HEK293 (cell line): Measurements from ENCODE around the gene H3-3A.

ENCODE experiments used
- CTCF ChIA-PET: fragments of 350-600 bp; formaldehyde crosslinking; extraction: SDS; loops from one replicate; lab custom pipeline; 2021; ENCODE audit warnings: antibody characterized with exemption; lab: Yijun Ruan, JAX
- POLR2A ChIA-PET: fragments of 300-600 bp; formaldehyde crosslinking; extraction: SDS; loops from one replicate; lab custom pipeline; 2020; ENCODE audit warnings: antibody characterized with exemption, inconsistent platforms; lab: Yijun Ruan, JAX
- H3K27ac ChIP-seq: fragments of 200-500 bp; sonication (Bioruptor generic); 2 replicates; pipeline ENCODE4 v1.5.1; 2014; ENCODE audit warnings: low read depth, low read length, control low read depth, inconsistent platforms; ENCODE audit errors: extremely low read depth
- H3K36me3 ChIP-seq, 2 experiments: fragments of 200-500 bp in 1 of 2; sonication (Bioruptor generic) in 1 of 2; 1 replicate in 1 of 2; 2 replicates in 1 of 2; pipeline ENCODE4 v1.5.1; 2014 to 2017; ENCODE audit warnings: inconsistent platforms in 2 of 2, low read length in 2 of 2; ENCODE audit not compliant: control insufficient read depth in 2 of 2, insufficient read depth in 1 of 2
- H3K4me1 ChIP-seq: fragments of 200-500 bp; sonication (Bioruptor generic); 2 replicates; pipeline ENCODE4 v1.5.1; 2014; ENCODE audit warnings: mild to moderate bottlenecking, low read length, inconsistent platforms; ENCODE audit not compliant: control insufficient read depth, insufficient read depth
- H3K4me3 ChIP-seq: 2 replicates; pipeline ENCODE4 v1.5.1; 2011; ENCODE audit warnings: low read depth, mild to moderate bottlenecking, control low read depth, low read length, moderate library complexity
- H3K9me3 ChIP-seq: fragments of 200-500 bp; sonication (Bioruptor generic); 2 replicates; pipeline ENCODE4 v1.5.1; 2014; ENCODE audit warnings: low read depth, low read length, inconsistent platforms; ENCODE audit not compliant: control insufficient read depth, insufficient read depth
- BCL11A ChIP-seq: fragments of 450-650 bp; formaldehyde crosslinking; IDR thresholded peaks from 2 replicates; pipeline ENCODE4 v1.5.1; 2016; ENCODE audit warnings: low read depth, missing biosample characterization, missing genetic modification characterization
- GLIS1 ChIP-seq: fragments of 450-650 bp; formaldehyde crosslinking; IDR thresholded peaks from 2 replicates; pipeline ENCODE4 v1.5.1; 2016; ENCODE audit warnings: missing biosample characterization, missing genetic modification characterization
- TRIM28 ChIP-seq: IDR thresholded peaks from 2 replicates; pipeline ENCODE4 v1.6.1; 2011; ENCODE audit warnings: low read length, control low read depth, borderline replicate concordance
- ZBTB7A ChIP-seq: fragments of 450-650 bp; formaldehyde crosslinking; IDR thresholded peaks from 2 replicates; pipeline ENCODE4 v1.5.1; 2016; ENCODE audit warnings: low read depth, missing biosample characterization, missing genetic modification characterization
- ZIC2 ChIP-seq: fragments of 450-650 bp; formaldehyde crosslinking; IDR thresholded peaks from 2 replicates; pipeline ENCODE4 v1.5.1; 2016; ENCODE audit warnings: missing biosample characterization, missing genetic modification characterization
- ZNF184 ChIP-seq: fragments of 450-650 bp; IDR thresholded peaks from 2 replicates; pipeline ENCODE4 v1.5.1; 2018; ENCODE audit warnings: missing biosample characterization, mild to moderate bottlenecking, missing genetic modification characterization
- ZNF223 ChIP-seq: fragments of 450-650 bp; formaldehyde crosslinking; IDR thresholded peaks from 2 replicates; pipeline ENCODE4 v1.5.1; 2016; ENCODE audit warnings: missing biosample characterization, missing genetic modification characterization
- ZNF23 ChIP-seq: fragments of 450-650 bp; formaldehyde crosslinking; IDR thresholded peaks from 2 replicates; pipeline ENCODE4 v1.5.1; 2016; ENCODE audit warnings: missing biosample characterization, missing genetic modification characterization, borderline replicate concordance
- ZNF274 ChIP-seq, 2 experiments: fragments of 200-500 bp in 1 of 2; fragments of 450-650 bp in 1 of 2; sonication (Bioruptor generic) in 1 of 2; formaldehyde crosslinking in 1 of 2; IDR thresholded peaks; 2 replicates each; pipeline versions ENCODE4 v1.5.1 to v1.6.1; 2014 to 2016; ENCODE audit warnings: borderline replicate concordance in 1 of 2, inconsistent platforms in 1 of 2, low read length in 1 of 2, missing biosample characterization in 1 of 2, missing genetic modification characterization in 1 of 2
- ZNF302 ChIP-seq: fragments of 450-650 bp; formaldehyde crosslinking; IDR thresholded peaks from 2 replicates; pipeline ENCODE4 v1.5.1; 2016; ENCODE audit warnings: missing biosample characterization, missing genetic modification characterization, low read depth
- ZNF341 ChIP-seq: fragments of 450-650 bp; formaldehyde crosslinking; IDR thresholded peaks from 2 replicates; pipeline ENCODE4; 2016; ENCODE audit warnings: low read depth, missing biosample characterization, missing genetic modification characterization
- ZNF521 ChIP-seq: fragments of 450-650 bp; formaldehyde crosslinking; IDR thresholded peaks from 2 replicates; pipeline ENCODE4 v1.5.1; 2017; ENCODE audit warnings: missing biosample characterization, mild to moderate bottlenecking, missing genetic modification characterization
- ZNF555 ChIP-seq: fragments of 450-650 bp; formaldehyde crosslinking; conservative IDR thresholded peaks from 2 replicates; pipeline ENCODE4 v1.5.1; 2017; ENCODE audit warnings: missing biosample characterization, mild to moderate bottlenecking, missing genetic modification characterization, inconsistent platforms
- ZNF654 ChIP-seq: fragments of 450-650 bp; formaldehyde crosslinking; IDR thresholded peaks from 2 replicates; pipeline ENCODE4 v1.5.1; 2016; ENCODE audit warnings: low read depth, missing biosample characterization, missing genetic modification characterization
- ZNF768 ChIP-seq: fragments of 450-650 bp; formaldehyde crosslinking; IDR thresholded peaks from 2 replicates; pipeline ENCODE4 v1.5.1; 2018; ENCODE audit warnings: missing biosample characterization, mild to moderate bottlenecking, missing genetic modification characterization
- ZNF792 ChIP-seq: fragments of 450-650 bp; formaldehyde crosslinking; IDR thresholded peaks from 2 replicates; pipeline ENCODE4 v1.5.1; 2016; ENCODE audit warnings: missing biosample characterization, missing genetic modification characterization
- TF ChIP-seq, protein P1 (sequence below): fragments of 450-650 bp; formaldehyde crosslinking; IDR thresholded peaks from 2 replicates; pipeline ENCODE4 v1.5.1; 2016; ENCODE audit warnings: missing biosample characterization, missing genetic modification characterization, low read depth
- TF ChIP-seq, protein P2 (sequence below): fragments of 450-650 bp; formaldehyde crosslinking; IDR thresholded peaks from 2 replicates; pipeline ENCODE4 v1.5.1; 2016; ENCODE audit warnings: missing biosample characterization, missing genetic modification characterization
- TF ChIP-seq, protein P3 (sequence below): fragments of 450-650 bp; formaldehyde crosslinking; IDR thresholded peaks from 2 replicates; pipeline ENCODE4 v1.5.1; 2016; ENCODE audit warnings: missing biosample characterization, missing genetic modification characterization

The H3-3A gene

DNA sequence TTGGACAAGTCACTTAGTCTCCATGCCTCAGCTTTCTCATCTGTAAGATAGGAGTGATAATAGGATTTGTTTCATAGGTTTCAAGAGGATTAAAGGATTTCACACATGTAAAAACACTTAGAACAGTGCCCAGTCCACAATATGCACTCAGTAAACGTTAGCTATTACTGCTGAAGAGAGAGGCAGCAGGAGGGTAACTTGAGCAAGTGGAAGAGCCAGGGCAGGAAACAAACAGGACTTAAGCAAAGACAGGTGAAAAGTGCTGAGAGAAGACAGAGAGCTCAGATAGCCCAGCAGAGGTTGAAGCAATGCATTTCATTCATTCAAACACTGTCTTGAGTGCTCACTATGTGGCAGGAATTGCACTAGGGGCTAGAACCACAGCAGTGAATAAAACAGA is 21.1 kb upstream of the H3-3A start:
- no peak for TF ChIP-seq ZNF555 (tag by site-specific recombination)
- peak; percentile 84 for TF ChIP-seq ZNF341 (tag by site-specific recombination)
- Histone ChIP-seq H3K9me3 (no peaks in the 10 kb centered on the region), H3K27ac (no peak overlapping the region), H3K36me3 (no peaks in the 10 kb centered on the region), H3K4me3 (no peak overlapping the region), H3K4me1 (no peaks in the 10 kb centered on the region)
- ChIA-PET POLR2A (interaction anchor here (1.1 to 1.6 kb wide), 3 partner anchors 9 to 21 kb away, joined by 4 to 6 read pairs (median 5); partner anchors contain the start of gene H3-3A), CTCF (interaction anchor here (1.0 to 1.1 kb wide), 2 partner anchors 23 to 54 kb away, joined by 3 read pairs; no protein-coding TSS in a partner anchor)

DNA sequence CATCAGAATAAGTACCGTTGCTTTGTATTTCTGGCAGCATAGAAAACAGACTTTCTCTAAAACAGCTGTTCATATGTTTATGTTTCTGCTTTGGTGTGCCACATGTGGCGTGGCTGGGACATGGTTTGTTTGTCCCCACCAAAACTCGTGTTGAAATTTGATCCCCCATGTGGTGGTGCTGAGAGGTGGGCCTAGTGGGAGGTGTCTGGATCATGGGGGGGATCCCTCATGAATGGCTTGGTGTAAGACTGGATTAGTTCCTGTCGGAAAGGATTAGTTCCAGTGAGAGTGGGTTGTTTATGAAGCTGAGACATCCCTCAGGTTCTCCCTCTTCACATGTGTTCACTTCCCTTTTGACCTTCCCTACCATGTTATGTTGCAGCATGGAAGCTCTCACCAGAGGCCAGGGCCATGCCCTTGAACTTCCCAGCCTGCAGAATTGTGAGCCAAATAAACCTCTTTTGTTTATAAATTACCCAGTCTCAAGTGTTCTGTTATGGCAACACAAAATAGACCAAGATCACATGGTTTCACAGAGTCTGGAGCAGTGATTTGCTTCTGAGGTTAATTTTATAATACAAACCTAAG is 17.9 kb upstream of the H3-3A start:
- ChIA-PET CTCF (interaction anchor here (0.7 to 1.3 kb wide), 2 partner anchors 10 to 21 kb away, joined by 3 to 4 read pairs; no protein-coding TSS in a partner anchor), POLR2A (no interaction called here)
- Histone ChIP-seq H3K4me3 (no peak overlapping the region), H3K4me1 (no peaks in the 10 kb centered on the region), H3K27ac (no peak overlapping the region), H3K36me3 (no peaks in the 10 kb centered on the region), H3K9me3 (no peaks in the 10 kb centered on the region)
- TF ChIP-seq ZIC2 (peak; percentile 40; the same call in 1 of the 2 replicates), GLIS1 (peak; percentile 94), ZNF302 (tag by site-specific recombination) (no peak)

DNA sequence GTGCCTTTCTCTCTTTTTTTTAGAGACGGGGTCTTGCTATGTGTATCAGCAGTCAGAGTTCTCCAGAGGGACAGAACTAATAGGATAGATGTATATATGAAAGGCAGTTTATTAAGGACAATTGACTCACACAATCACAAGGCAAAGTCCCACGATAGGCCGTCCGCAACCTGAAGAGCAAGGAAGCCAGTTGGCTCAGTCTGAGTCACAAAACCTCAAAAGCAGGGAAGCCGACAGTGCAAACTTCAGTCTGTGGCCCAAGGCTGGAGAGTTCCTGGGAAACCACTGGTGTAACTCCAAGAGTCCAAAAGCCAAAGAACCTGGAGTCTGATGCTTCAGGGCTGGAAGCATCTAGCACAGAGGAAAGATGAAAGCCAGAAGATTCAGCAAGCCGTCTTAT is 16.3 kb upstream of the H3-3A start:
- ChIA-PET POLR2A (no interaction called here), CTCF (interaction anchor here (0.6 kb wide), 1 partner anchor 27 kb away, joined by 3 read pairs; no protein-coding TSS in a partner anchor)
- no peaks in the 10 kb centered on the region for H3K9me3 ChIP-seq
- TF ChIP-seq, protein P1, sequence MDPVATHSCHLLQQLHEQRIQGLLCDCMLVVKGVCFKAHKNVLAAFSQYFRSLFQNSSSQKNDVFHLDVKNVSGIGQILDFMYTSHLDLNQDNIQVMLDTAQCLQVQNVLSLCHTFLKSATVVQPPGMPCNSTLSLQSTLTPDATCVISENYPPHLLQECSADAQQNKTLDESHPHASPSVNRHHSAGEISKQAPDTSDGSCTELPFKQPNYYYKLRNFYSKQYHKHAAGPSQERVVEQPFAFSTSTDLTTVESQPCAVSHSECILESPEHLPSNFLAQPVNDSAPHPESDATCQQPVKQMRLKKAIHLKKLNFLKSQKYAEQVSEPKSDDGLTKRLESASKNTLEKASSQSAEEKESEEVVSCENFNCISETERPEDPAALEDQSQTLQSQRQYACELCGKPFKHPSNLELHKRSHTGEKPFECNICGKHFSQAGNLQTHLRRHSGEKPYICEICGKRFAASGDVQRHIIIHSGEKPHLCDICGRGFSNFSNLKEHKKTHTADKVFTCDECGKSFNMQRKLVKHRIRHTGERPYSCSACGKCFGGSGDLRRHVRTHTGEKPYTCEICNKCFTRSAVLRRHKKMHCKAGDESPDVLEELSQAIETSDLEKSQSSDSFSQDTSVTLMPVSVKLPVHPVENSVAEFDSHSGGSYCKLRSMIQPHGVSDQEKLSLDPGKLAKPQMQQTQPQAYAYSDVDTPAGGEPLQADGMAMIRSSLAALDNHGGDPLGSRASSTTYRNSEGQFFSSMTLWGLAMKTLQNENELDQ (tag by site-specific recombination), result no peak
- TF ChIP-seq, protein P2, sequence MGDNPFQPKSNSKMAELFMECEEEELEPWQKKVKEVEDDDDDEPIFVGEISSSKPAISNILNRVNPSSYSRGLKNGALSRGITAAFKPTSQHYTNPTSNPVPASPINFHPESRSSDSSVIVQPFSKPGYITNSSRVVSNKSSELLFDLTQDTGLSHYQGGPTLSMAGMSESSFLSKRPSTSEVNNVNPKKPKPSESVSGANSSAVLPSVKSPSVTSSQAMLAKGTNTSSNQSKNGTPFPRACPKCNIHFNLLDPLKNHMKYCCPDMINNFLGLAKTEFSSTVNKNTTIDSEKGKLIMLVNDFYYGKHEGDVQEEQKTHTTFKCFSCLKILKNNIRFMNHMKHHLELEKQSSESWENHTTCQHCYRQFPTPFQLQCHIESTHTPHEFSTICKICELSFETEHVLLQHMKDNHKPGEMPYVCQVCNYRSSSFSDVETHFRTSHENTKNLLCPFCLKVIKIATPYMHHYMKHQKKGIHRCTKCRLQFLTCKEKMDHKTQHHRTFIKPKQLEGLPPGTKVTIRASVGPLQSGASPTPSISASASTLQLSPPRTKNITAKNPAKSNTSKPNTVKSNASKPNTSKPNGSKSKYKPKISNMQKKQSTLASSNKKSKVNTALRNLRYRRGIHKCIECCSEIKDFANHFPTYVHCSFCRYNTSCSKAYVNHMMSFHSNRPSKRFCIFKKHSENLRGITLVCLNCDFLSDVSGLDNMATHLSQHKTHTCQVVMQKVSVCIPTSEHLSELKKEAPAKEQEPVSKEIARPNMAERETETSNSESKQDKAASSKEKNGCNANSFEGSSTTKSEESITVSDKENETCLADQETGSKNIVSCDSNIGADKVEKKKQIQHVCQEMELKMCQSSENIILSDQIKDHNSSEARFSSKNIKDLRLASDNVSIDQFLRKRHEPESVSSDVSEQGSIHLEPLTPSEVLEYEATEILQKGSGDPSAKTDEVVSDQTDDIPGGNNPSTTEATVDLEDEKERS (tag by site-specific recombination), result no peak
- TF ChIP-seq ZNF521 (tag by site-specific recombination) (no peak), BCL11A (tag by site-specific recombination) (no peak), ZNF23 (tag by site-specific recombination) (no peak)
- no peaks in the 10 kb centered on the region for H3K4me1 ChIP-seq
- no peak overlapping the region for H3K27ac ChIP-seq
- no peak overlapping the region for H3K4me3 ChIP-seq
- no peaks in the 10 kb centered on the region; a peak in 1 of 3 replicates for H3K36me3 ChIP-seq

DNA sequence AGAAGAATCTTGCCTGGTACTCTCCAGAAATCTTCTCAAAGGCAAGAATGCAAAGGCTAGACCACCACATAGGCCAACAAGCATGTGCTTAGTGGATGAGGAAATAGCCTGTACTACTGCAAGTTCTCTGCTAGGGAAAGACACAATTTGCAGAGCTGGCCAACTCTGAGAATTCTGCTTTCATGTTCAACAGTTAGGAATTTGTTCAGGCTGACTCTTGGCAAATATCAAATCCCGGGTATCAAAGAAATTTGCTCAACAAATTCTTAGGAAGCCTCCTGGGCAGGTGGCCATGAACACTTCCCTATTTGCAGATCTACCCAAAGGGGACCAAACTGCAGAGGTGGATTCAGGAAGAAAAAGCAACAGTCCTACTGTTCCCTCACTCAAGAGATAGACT is 15.0 kb upstream of the H3-3A start:
- ChIA-PET CTCF (interaction anchor here (0.6 kb wide), 1 partner anchor 324 kb away, joined by 3 read pairs; no protein-coding TSS in a partner anchor), POLR2A (interaction anchor here (1.7 kb wide), 1 partner anchor 15 kb away, joined by 11 read pairs; the partner anchor contains the start of gene H3-3A)
- H3K27ac ChIP-seq, result no peak overlapping the region
- TF ChIP-seq ZIC2 (no peak), ZNF223 (tag by site-specific recombination) (no peak), ZNF184 (tag by site-specific recombination) (no peak), ZBTB7A (no peak), ZNF792 (tag by site-specific recombination) (no peak), ZNF768 (tag by site-specific recombination) (no peak), TRIM28 (no peak), ZNF274 (IDR thresholded peaks at IDR 0.05; ENCODE audit: low read length) (no peak), ZNF274 (tag by site-specific recombination; IDR thresholded peaks at IDR 0.05; ENCODE audit: borderline replicate concordance) (no peak), ZNF654 (no peak)
- TF ChIP-seq, protein P3, sequence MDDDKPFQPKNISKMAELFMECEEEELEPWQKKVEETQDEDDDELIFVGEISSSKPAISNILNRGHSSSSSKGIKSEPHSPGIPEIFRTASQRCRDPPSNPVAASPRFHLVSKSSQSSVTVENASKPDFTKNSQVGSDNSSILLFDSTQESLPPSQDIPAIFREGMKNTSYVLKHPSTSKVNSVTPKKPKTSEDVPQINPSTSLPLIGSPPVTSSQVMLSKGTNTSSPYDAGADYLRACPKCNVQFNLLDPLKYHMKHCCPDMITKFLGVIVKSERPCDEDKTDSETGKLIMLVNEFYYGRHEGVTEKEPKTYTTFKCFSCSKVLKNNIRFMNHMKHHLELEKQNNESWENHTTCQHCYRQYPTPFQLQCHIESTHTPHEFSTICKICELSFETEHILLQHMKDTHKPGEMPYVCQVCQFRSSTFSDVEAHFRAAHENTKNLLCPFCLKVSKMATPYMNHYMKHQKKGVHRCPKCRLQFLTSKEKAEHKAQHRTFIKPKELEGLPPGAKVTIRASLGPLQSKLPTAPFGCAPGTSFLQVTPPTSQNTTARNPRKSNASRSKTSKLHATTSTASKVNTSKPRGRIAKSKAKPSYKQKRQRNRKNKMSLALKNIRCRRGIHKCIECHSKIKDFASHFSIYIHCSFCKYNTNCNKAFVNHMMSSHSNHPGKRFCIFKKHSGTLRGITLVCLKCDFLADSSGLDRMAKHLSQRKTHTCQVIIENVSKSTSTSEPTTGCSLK, result no peak

More for the DNA sequence above, 15.0 kb upstream of the H3-3A start:
- no peaks in the 10 kb centered on the region for H3K9me3 ChIP-seq
- no peaks in the 10 kb centered on the region; a peak in 1 of 3 replicates for H3K36me3 ChIP-seq
- H3K4me3 ChIP-seq, result no peak overlapping the region
- H3K4me1 ChIP-seq, result no peaks in the 10 kb centered on the region
